ACC112 (cell line): ENCODE data around the gene PACSIN3.

Source experiments
- H2AFZ ChIP-seq: fragments of 200-600 bp; sonication (generic); one replicate; pipeline ENCODE4 v1.6.0; 2017; ENCODE audit warnings: antibody characterized with exemption, low read length; ENCODE audit not compliant: unreplicated experiment
- H3K27ac ChIP-seq: fragments of 200-600 bp; sonication (generic); 2 replicates; pipeline ENCODE4 v1.5.1; 2014; ENCODE audit warnings: low read depth, mild to moderate bottlenecking, antibody characterized with exemption, low read length, moderate library complexity
- H3K27me3 ChIP-seq: fragments of 200-600 bp; sonication (generic); 2 replicates; pipeline ENCODE4 v1.6.1; 2014; ENCODE audit warnings: mild to moderate bottlenecking, antibody characterized with exemption, low read length, moderate library complexity, mixed read lengths; ENCODE audit not compliant: insufficient read depth
- H3K36me3 ChIP-seq: fragments of 200-600 bp; sonication (generic); 2 replicates; pipeline ENCODE4 v1.6.1; 2016; ENCODE audit warnings: mild to moderate bottlenecking, antibody characterized with exemption, low read length, moderate library complexity, mixed read lengths; ENCODE audit not compliant: insufficient read depth
- H3K4me1 ChIP-seq: fragments of 200-600 bp; sonication (generic); one replicate; pipeline ENCODE4 v1.6.1; 2016; ENCODE audit warnings: low read length, mixed read lengths; ENCODE audit not compliant: insufficient read depth, unreplicated experiment, control insufficient read depth
- H3K4me3 ChIP-seq: fragments of 200-600 bp; sonication (generic); 2 replicates; pipeline ENCODE4 v1.5.1; 2014; ENCODE audit warnings: mild to moderate bottlenecking, low read depth, low read length
- H3K79me2 ChIP-seq: fragments of 200-600 bp; sonication (generic); one replicate; pipeline ENCODE4 v1.6.0; 2016; ENCODE audit warnings: low read length; ENCODE audit not compliant: control insufficient read depth, unreplicated experiment, insufficient read depth

The PACSIN3 gene

DNA sequence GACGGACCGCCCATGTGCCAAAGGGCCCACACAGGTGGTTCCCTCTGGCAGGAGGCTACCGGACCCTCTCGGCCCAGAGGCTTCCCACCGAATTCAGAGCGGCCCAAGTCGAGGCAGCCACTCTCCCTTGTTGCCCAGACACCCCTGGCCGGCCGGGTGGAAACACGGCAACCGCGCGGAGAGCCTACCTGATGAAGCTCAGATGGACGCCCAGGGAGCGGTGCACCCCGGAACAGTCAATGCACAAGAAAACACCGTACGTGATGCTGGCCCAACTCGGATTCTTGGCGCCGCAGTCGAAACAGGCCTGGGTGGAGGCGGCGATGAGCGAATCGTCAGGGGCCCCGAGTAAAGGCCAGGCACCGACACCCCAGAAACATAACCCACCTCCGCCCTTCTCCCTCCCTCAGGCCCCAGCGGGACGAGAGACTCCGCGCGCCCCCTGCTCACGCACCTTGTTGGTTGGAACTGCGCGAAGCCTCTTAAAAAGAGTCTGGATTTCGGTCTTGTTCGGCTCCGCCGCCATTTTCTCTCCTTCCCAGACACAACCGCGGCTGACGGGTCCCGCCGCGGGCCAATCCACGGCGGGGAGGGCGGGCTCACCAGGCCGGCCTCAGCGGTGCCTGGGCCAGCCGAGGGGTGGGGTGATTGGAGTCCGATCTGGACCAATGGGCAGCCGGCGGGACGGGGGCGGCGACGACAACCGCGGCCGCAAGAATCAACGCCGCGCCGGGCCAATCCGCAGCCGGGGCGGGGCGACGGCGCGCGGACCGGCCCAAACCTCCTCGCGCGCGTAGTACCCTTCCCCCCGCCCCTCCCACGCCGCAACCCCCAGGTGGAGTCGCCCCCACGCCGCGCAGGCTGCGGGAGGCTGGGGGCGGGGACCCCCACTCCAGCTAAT is 9.7 kb downstream of the PACSIN3 start, which contains the start of gene ARFGAP2:
Gene ARFGAP2 (minus strand): TSS at position 552 of the 901 bp plus-strand sequence. CDS start 26 bp downstream, at position 526.
- peaks cover 17% of the 10 kb centered on the region for H3K36me3 ChIP-seq

DNA sequence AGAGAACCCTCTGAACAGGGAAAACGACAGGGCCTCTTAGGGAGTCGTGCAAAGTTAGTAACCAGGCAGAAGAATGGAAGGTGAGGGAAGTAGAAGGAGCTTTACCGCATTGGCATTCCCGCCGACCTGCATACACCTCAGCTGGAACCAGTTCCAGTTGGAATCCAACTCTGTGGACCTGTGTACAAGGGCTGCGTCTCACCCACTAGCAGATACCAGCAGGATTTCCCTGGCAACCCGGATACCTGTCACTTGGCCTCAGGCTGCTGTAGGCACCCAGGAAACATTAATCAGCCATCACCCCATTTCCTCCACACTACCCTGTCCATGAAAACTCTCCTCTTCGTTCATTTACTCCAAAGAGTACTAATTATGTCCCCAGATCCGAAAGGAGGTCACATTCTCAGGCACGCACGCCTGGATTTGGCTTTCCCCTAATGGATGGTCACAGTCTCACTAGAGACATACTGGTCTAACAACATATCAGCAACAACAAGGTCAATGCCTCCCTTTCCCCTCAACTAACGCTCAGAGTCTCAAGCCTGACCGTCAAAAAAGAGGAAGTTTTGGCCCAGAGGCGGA is 10.4 kb downstream of the PACSIN3 start:
- peak overlapping the region; percentile 98 for H3K4me3 ChIP-seq
- no peaks in the 10 kb centered on the region for H3K27me3 ChIP-seq
- peaks cover 16% of the 10 kb centered on the region for H3K4me1 ChIP-seq
- H3K36me3 ChIP-seq: peaks cover 17% of the 10 kb centered on the region
- H2AFZ ChIP-seq: peak overlapping the region; percentile 98
- H3K27ac ChIP-seq: peak overlapping the region; percentile 70; the same call in 1 of the 2 replicates
- H3K79me2 ChIP-seq: peaks cover 44% of the 10 kb centered on the region

More for the DNA sequence above, 9.7 kb downstream of the PACSIN3 start, which contains the start of gene ARFGAP2:
- H3K27ac ChIP-seq: peak within 1 kb of the TSS; percentile 70
- peaks cover 41% of the 10 kb centered on the region for H3K79me2 ChIP-seq
- peak within 1 kb of the TSS; percentile 98 for H3K4me3 ChIP-seq
- no peaks in the 10 kb centered on the region for H3K27me3 ChIP-seq
- peaks cover 16% of the 10 kb centered on the region for H3K4me1 ChIP-seq
- peak within 1 kb of the TSS; percentile 98 for H2AFZ ChIP-seq

- peaks cover 19% of the 10 kb centered on the region for H3K36me3 ChIP-seq
- H3K4me3 ChIP-seq: no peak overlapping the region
- H3K79me2 ChIP-seq: peaks cover 51% of the 10 kb centered on the region
- no peak overlapping the region for H3K27ac ChIP-seq
- H2AFZ ChIP-seq: no peak overlapping the region
- H3K4me1 ChIP-seq: peaks cover 14% of the 10 kb centered on the region
- no peaks in the 10 kb centered on the region for H3K27me3 ChIP-seq
Measured at GRCh38 chr11:47172740-47173336, 13.4 kb downstream of the PACSIN3 start.

- peaks cover 51% of the 10 kb centered on the region for H3K79me2 ChIP-seq
- no peak overlapping the region for H3K4me3 ChIP-seq
- no peaks in the 10 kb centered on the region for H3K27me3 ChIP-seq
- H2AFZ ChIP-seq: no peak overlapping the region
- no peak overlapping the region for H3K27ac ChIP-seq
- peaks cover 9% of the 10 kb centered on the region for H3K4me1 ChIP-seq
- peaks cover 26% of the 10 kb centered on the region for H3K36me3 ChIP-seq
Measured at GRCh38 chr11:47171856-47172255, 14.4 kb downstream of the PACSIN3 start.

DNA sequence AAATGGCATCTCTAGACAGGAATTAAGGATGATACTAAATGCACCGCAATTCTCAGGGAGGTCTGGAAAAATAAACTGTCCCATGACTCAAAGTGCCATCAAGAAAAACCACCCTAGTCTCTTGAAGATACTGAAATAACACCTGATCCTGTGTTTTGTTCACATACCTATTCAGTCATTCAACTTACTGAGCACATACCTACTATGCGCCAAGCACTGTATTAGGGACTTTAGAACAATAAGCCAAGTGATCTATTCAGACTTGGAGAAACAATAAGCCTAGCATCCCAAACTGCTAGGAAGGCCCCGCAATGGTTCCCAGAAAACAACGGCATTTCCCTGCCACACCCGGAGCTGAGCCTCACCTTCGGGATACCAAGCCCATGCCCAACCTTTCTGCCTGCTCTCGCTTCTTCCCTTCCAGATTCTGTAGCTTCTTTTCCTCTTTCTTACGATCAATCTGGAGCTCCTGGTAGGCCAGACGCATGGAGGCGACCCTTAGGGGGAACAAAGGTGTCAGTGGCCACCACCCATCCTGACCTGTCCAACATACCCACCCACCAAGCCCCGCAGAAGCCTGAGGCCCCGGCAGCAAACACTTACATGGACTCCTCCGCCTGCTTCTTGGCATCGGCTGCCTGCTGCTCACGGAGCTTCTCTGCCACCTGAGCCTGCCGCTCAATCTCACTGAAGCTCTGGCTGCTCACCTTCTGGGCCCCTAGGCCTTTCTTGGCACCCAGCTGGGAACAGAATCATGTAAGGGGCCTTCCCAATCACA is 15.0 kb downstream of the PACSIN3 start:
- H3K27me3 ChIP-seq: no peaks in the 10 kb centered on the region
- peaks cover 47% of the 10 kb centered on the region for H3K79me2 ChIP-seq
- no peak overlapping the region for H2AFZ ChIP-seq
- peaks cover 9% of the 10 kb centered on the region for H3K4me1 ChIP-seq
- H3K36me3 ChIP-seq: peaks cover 26% of the 10 kb centered on the region
- H3K27ac ChIP-seq: no peak overlapping the region
- no peak overlapping the region for H3K4me3 ChIP-seq

- Histone ChIP-seq H2AFZ (no peak overlapping the region), H3K79me2 (peaks cover 9% of the 10 kb centered on the region), H3K36me3 (peaks cover 9% of the 10 kb centered on the region; the same call in 1 of the 2 replicates), H3K4me3 (no peak overlapping the region), H3K4me1 (no peaks in the 10 kb centered on the region), H3K27ac (no peak overlapping the region), H3K27me3 (no peaks in the 10 kb centered on the region)
Measured at GRCh38 chr11:47166368-47166767, 19.9 kb downstream of the PACSIN3 start.

DNA sequence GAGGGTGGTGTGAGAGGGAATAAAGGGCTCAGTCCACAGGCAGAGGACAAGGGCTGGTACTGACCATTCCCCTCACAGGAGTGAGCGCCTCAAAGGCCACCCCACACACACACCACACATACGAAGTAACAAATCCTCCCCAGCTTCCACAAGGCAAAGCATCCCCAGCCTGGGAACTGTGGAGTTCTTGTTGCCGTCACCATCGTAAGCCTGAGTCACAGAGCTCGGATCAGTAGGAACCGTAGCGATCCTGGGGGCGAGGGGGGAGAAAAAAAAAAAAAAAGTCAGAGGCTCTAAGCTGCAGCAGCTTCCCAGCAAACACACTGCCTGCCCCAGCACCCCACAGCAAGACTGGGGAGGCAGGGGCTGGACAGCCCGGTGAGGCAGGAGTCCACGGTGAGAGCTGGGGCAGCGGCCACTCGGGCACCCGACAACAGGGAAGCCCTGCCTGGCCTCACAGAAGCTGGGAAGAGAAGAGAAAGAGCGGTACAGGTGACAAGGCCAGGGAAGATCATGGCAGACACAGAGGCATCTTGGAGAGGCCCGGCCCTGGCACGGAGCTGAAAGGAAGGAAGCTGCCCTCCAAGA is 20.9 kb downstream of the PACSIN3 start:
- Histone ChIP-seq H3K79me2 (peaks cover 7% of the 10 kb centered on the region), H3K27me3 (no peaks in the 10 kb centered on the region), H3K4me3 (no peak overlapping the region), H3K4me1 (no peaks in the 10 kb centered on the region), H3K36me3 (peaks cover 9% of the 10 kb centered on the region; the same call in 1 of the 2 replicates), H2AFZ (no peak overlapping the region), H3K27ac (no peak overlapping the region)

- H3K27ac ChIP-seq: no peak overlapping the region
- H3K36me3 ChIP-seq: peaks cover 9% of the 10 kb centered on the region; the same call in 1 of the 2 replicates
Measured at GRCh38 chr11:47164321-47164720, 21.9 kb downstream of the PACSIN3 start.

GRCh38 chr11:47163898-47164297 is 22.3 kb downstream of the PACSIN3 start:
- Histone ChIP-seq H3K4me1 (no peaks in the 10 kb centered on the region), H2AFZ (no peak overlapping the region), H3K27me3 (no peaks in the 10 kb centered on the region), H3K79me2 (peaks cover 2% of the 10 kb centered on the region), H3K27ac (no peak overlapping the region), H3K36me3 (peaks cover 9% of the 10 kb centered on the region; the same call in 1 of the 2 replicates), H3K4me3 (no peak overlapping the region)

More at GRCh38 chr11:47164321-47164720, 21.9 kb downstream of the PACSIN3 start:
- no peak overlapping the region for H3K4me3 ChIP-seq
- H3K27me3 ChIP-seq: no peaks in the 10 kb centered on the region
- no peak overlapping the region for H2AFZ ChIP-seq
- H3K79me2 ChIP-seq: peaks cover 2% of the 10 kb centered on the region
- no peaks in the 10 kb centered on the region for H3K4me1 ChIP-seq
